ENCODE measurements around the gene CDH15.

The CDH15 gene

DNA sequence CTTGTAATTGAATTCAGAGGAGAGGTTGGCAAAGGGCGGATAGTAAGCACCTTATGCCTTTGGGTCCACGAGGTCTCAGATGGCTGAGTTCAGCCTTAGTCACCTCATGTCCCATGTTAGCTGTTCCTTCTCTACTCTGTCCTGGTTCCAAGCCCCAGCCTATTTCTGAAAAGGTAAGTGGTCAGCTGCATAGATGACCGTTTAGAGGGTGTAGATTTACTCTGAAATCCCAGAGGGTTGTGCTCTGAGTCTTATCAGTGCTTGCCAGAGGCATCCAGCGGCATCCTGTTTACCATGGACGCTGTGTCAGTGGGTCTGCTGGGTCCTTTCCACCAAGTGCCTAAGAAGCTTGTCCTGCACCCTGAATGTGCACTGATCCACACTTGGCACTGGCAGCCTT, 47.8 kb downstream of the CDH15 start:
- H3K4me1 ChIP-seq (ENCODE audit: control insufficient read depth, insufficient read depth, low read length), result peaks cover 18% of the 10 kb centered on the region
- H3K36me3 ChIP-seq (ENCODE audit: control insufficient read depth, insufficient read depth, low read length, severe bottlenecking), result peaks cover 34% of the 10 kb centered on the region
- H3K27me3 ChIP-seq (replicated peaks; ENCODE audit: control insufficient read depth, insufficient read depth, low read length), result no peaks in the 10 kb centered on the region
- no peak overlapping the region for H3K4me3 ChIP-seq (ENCODE audit: low read length)
- DNase-seq (ENCODE audit: low read depth), result no peak
- no peaks in the 10 kb centered on the region for H3K9me3 ChIP-seq (ENCODE audit: control insufficient read depth, low read length)
- peak overlapping the region; percentile 4 for H3K9ac ChIP-seq (ENCODE audit: low read length)

DNA sequence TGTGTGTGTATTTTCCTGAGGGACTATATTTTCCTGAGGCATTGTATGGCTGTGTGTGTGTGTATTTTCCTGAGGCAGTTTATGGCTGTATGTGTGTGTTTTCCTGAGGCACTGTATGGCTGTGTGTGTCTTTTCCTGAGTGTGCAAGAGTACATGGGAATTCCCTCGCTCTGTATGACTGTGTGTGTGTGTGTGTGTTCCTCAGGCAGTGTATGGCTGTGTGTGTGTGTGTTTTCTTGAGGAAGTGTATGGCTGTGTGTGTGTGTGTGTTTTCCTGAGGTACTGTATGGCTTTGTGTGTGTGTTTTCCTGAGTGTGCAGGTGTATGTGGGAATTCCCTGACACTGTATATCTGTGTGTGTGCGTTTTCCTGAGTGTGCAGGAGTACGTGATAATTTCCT, 50.1 kb downstream of the CDH15 start:
- no peaks in the 10 kb centered on the region for H3K27me3 ChIP-seq (replicated peaks; ENCODE audit: control insufficient read depth, insufficient read depth, low read length)
- peaks cover 3% of the 10 kb centered on the region for H3K9me3 ChIP-seq (ENCODE audit: control insufficient read depth, low read length)
- H3K9ac ChIP-seq (ENCODE audit: low read length), result no peak overlapping the region
- no peak for DNase-seq (ENCODE audit: low read depth)
- no peak overlapping the region for H3K4me3 ChIP-seq (ENCODE audit: low read length)
- H3K36me3 ChIP-seq (ENCODE audit: control insufficient read depth, insufficient read depth, low read length, severe bottlenecking), result peaks cover 56% of the 10 kb centered on the region
- peaks cover 11% of the 10 kb centered on the region for H3K4me1 ChIP-seq (ENCODE audit: control insufficient read depth, insufficient read depth, low read length)

DNA sequence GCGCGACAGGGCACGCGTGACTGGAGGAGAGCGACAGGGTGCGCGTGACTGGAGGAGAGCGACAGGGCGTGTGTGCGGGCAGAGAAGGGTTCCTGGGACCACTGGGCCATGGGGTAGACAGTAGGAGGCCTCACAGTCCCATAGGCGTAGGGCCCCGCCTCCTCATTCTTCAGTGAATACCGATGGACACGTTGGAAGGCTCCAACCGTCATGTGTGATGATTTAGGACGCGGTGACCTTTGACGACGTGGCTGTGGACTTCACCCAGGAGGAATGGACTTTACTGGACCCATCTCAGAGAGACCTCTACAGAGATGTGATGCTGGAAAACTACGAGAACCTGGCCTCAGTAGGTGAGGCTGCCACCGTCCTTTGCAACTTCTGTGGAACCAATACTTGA, 51.4 kb downstream of the CDH15 start:
- no peak overlapping the region for H3K9ac ChIP-seq (ENCODE audit: low read length)
- DNase-seq (ENCODE audit: low read depth), result no peak
- no peak overlapping the region for H3K4me3 ChIP-seq (ENCODE audit: low read length)
- H3K9me3 ChIP-seq (ENCODE audit: control insufficient read depth, low read length), result peaks cover 16% of the 10 kb centered on the region
- H3K27me3 ChIP-seq (replicated peaks; ENCODE audit: control insufficient read depth, insufficient read depth, low read length), result no peaks in the 10 kb centered on the region
- H3K4me1 ChIP-seq (ENCODE audit: control insufficient read depth, insufficient read depth, low read length), result peaks cover 8% of the 10 kb centered on the region
- peaks cover 69% of the 10 kb centered on the region for H3K36me3 ChIP-seq (ENCODE audit: control insufficient read depth, insufficient read depth, low read length, severe bottlenecking)

DNA sequence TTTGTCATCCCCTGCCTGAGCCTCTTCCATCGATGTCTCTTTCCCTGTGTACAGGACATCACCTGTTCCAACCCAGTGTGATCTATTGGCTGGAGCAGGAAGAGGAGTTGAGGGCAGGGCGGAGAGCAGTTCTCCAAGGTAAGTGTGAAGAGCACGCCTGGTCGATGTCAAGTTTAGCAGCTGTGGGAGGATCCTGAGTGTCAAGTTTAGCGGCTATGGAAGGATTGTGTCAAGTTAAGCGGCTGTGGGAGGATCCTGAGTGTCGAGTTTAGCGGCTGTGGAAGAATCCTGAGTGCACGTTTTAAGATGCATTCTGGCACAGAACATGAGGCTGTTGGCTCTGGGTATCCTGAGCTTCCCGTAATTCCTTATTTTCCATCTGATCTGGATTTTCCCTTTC, 53.1 kb downstream of the CDH15 start:
- Histone ChIP-seq H3K36me3 (ENCODE audit: control insufficient read depth, insufficient read depth, low read length, severe bottlenecking) (peaks cover 85% of the 10 kb centered on the region), H3K9ac (ENCODE audit: low read length) (no peak overlapping the region), H3K4me1 (ENCODE audit: control insufficient read depth, insufficient read depth, low read length) (no peaks in the 10 kb centered on the region), H3K27me3 (replicated peaks; ENCODE audit: control insufficient read depth, insufficient read depth, low read length) (no peaks in the 10 kb centered on the region), H3K4me3 (ENCODE audit: low read length) (no peak overlapping the region), H3K9me3 (ENCODE audit: control insufficient read depth, low read length) (peaks cover 31% of the 10 kb centered on the region)
- DNase-seq (ENCODE audit: low read depth), result no peak

DNA sequence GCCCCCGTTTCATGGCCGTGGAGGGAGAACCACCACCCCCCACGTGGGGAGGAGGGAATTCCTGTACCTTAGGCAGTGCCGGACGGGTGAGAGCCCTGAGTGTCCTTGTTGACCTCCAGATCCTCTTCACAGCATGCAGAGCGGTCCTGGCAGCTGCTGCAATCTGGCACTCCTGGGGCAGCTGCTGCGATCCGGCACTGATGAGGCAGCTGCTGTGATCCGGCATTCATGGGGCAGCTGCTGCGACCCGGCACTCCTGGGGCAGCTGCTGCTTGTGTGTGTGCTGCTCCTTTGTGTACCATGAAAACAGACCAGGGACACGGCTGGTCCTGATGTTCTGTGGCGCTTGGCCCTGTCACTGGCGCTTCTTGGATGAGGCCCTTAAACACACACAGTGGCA, 58.7 kb downstream of the CDH15 start:
- H3K4me3 ChIP-seq (ENCODE audit: low read length), result no peak overlapping the region
- H3K9me3 ChIP-seq (ENCODE audit: control insufficient read depth, low read length), result peaks cover 31% of the 10 kb centered on the region
- peaks cover 81% of the 10 kb centered on the region for H3K36me3 ChIP-seq (ENCODE audit: control insufficient read depth, insufficient read depth, low read length, severe bottlenecking)
- DNase-seq (ENCODE audit: low read depth), result no peak
- H3K27me3 ChIP-seq (replicated peaks; ENCODE audit: control insufficient read depth, insufficient read depth, low read length), result no peaks in the 10 kb centered on the region
- no peak overlapping the region for H3K9ac ChIP-seq (ENCODE audit: low read length)
- peaks cover 11% of the 10 kb centered on the region for H3K4me1 ChIP-seq (ENCODE audit: control insufficient read depth, insufficient read depth, low read length)

DNA sequence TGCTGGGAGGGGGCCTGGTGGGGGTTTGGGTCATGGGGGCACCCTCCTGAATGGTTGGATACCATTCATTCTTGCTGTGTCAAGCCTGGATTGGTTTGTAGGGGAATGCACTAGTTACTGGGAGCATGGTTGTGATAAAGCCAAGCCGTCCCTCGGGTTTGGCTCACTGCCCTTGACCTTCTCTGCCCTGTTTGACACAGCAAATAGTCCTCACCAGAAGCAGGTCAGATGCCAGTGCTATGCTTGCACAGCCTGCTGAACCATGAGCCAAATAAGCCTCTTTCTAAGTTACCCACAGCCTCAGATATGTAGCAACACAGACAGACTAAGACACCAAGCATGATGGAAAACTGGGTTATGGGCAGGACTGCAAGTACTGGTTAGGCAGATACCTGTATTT, 60.6 kb downstream of the CDH15 start:
- Histone ChIP-seq H3K9ac (ENCODE audit: low read length) (no peak overlapping the region), H3K27me3 (replicated peaks; ENCODE audit: control insufficient read depth, insufficient read depth, low read length) (no peaks in the 10 kb centered on the region), H3K4me1 (ENCODE audit: control insufficient read depth, insufficient read depth, low read length) (peaks cover 11% of the 10 kb centered on the region), H3K4me3 (ENCODE audit: low read length) (no peak overlapping the region), H3K36me3 (ENCODE audit: control insufficient read depth, insufficient read depth, low read length, severe bottlenecking) (peaks cover 62% of the 10 kb centered on the region), H3K9me3 (ENCODE audit: control insufficient read depth, low read length) (peaks cover 23% of the 10 kb centered on the region)
- no peak for DNase-seq (ENCODE audit: low read depth)

DNA sequence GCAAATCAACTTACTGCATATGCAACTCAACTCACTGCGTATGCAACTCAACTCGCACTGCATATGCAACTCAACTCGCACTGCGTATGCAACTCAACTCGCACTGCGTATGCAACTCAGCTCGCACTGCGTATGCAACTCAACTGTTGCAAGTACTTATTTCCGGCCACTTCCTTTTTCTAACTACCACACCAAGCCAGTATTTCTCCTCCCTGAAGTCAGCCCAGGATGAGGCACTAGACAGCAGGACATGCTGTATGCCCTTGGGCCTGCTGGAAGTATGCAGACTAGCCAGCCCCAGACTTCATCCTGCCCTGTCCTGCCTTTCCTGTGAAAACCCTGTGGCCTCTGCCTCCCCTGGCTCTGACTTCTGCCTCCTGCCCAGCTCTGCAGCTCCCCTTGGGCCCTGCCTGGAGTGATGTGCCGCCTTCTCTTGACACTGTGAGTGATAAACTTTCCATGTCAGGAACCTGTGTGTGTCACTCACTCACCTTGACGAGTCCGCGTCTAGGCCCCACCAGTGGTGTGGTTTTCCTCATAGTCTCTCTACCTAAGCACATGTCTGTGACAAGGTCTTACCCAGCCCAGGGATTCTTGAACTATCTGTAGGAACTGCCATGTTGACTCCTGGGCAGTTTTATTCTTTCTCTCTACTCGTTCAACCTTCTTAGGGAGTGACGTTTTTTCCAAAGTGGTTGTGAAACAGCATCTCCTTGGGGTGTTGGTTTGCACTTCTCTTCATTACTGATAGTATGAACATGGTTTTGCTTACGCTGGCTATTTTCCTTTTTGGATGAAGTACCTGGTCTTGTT, 62.3 kb downstream of the CDH15 start:
- no peak for DNase-seq (ENCODE audit: low read depth)
- no peak overlapping the region for H3K9ac ChIP-seq (ENCODE audit: low read length)
- H3K4me1 ChIP-seq (ENCODE audit: control insufficient read depth, insufficient read depth, low read length), result peaks cover 11% of the 10 kb centered on the region
- H3K9me3 ChIP-seq (ENCODE audit: control insufficient read depth, low read length), result peaks cover 5% of the 10 kb centered on the region
- peaks cover 45% of the 10 kb centered on the region for H3K36me3 ChIP-seq (ENCODE audit: control insufficient read depth, insufficient read depth, low read length, severe bottlenecking)
- no peak overlapping the region for H3K4me3 ChIP-seq (ENCODE audit: low read length)
- no peaks in the 10 kb centered on the region for H3K27me3 ChIP-seq (replicated peaks; ENCODE audit: control insufficient read depth, insufficient read depth, low read length)

DNA sequence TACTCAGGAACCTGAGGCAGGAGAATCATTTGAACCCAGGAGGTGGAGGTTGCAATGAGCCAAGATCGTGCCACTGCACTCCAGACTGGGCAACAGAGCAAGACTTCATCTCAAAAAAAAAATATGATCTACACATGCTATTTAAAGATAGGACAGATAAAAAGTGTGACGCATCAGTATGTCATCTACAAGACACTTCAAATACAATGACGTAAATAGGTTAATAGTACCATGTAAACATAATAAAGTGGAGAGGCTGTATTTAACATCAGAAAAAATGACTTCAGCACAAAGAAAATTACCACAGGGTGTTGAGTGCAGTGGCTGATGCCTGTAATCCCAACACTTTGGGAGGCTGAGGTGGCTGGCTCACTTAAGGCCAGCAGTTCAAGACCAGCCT, 66.2 kb downstream of the CDH15 start:
- no peak for DNase-seq (ENCODE audit: low read depth)
- no peak overlapping the region for H3K9ac ChIP-seq (ENCODE audit: low read length)

DNA sequence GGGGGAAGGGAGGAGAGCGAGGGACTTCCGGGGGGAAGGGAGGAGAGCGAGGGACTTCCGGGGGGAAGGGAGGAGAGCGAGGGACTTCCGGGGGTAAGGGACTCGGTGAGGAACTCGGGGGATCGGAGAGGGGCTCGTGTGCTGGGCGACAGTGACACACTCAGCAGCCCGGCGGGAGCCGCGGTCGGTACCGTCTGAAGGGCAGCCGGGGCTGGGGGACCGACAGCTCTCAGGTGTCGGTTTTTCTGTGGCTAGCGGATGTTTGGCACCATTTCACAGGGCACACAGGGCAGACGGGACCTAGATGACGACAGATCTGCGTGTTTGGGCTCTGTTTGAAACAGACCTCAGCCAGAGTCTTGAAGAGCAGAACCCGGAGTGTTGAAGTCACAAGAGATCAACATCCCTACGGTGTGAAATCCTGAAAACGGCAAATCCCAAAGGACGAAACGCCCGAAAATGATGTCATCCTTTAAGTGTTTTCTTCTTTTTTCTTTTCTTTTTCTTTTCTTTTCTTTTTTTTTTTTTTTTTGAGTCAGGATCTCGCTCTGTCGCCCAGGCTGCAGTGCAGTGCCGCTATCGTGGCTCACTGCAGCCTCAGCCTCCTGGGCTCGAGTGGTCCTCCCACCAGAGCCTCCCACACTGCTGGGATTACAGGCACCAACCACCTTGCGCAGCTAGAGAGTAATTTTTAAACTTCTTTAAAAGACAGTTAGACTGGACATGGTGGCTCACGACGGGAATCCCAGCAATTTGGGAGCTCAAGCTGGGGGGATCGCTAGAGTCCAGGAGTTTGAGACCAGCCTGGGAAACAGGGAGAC, 69.8 kb downstream of the CDH15 start:
- no peaks in the 10 kb centered on the region for H3K9me3 ChIP-seq (ENCODE audit: control insufficient read depth, low read length)
- H3K36me3 ChIP-seq (ENCODE audit: control insufficient read depth, insufficient read depth, low read length, severe bottlenecking), result no peaks in the 10 kb centered on the region
- DNase-seq (ENCODE audit: low read depth), result peak; percentile 87
- no peaks in the 10 kb centered on the region for H3K27me3 ChIP-seq (replicated peaks; ENCODE audit: control insufficient read depth, insufficient read depth, low read length)
- H3K9ac ChIP-seq (ENCODE audit: low read length), result peak overlapping the region; percentile 96
- peaks cover 8% of the 10 kb centered on the region for H3K4me1 ChIP-seq (ENCODE audit: control insufficient read depth, insufficient read depth, low read length)
- H3K4me3 ChIP-seq (ENCODE audit: low read length), result peak overlapping the region; percentile 89

More for the DNA sequence above, 66.2 kb downstream of the CDH15 start:
- Histone ChIP-seq H3K4me1 (ENCODE audit: control insufficient read depth, insufficient read depth, low read length) (peaks cover under 1% of the 10 kb centered on the region), H3K9me3 (ENCODE audit: control insufficient read depth, low read length) (no peaks in the 10 kb centered on the region), H3K36me3 (ENCODE audit: control insufficient read depth, insufficient read depth, low read length, severe bottlenecking) (peaks cover 15% of the 10 kb centered on the region), H3K4me3 (ENCODE audit: low read length) (no peak overlapping the region), H3K27me3 (replicated peaks; ENCODE audit: control insufficient read depth, insufficient read depth, low read length) (no peaks in the 10 kb centered on the region)

DNA sequence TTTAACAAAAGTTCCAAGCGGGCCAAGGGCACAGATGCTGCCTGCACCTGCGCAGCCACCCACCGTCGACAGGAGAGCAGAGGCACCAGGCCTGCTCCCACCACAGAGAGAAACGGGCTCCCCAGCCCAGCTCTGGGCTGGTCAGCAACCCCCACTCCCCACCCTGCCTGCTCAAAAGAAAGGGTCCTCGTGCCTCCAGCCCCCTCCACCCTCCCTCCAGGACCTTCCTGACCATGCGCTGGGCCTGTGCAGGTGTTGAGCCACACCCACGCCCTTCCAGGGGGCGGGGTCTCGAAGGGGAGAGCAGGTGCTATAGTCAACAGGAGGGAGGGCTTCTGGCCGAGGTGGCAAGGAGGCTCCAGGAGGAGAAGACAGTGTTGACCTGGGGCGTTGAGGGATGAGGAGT, 71.2 kb downstream of the CDH15 start:
- H3K4me3 ChIP-seq (ENCODE audit: low read length), result no peak overlapping the region
- no peaks in the 10 kb centered on the region for H3K27me3 ChIP-seq (replicated peaks; ENCODE audit: control insufficient read depth, insufficient read depth, low read length)
- no peaks in the 10 kb centered on the region for H3K9me3 ChIP-seq (ENCODE audit: control insufficient read depth, low read length)
- DNase-seq (ENCODE audit: low read depth), result no peak
- H3K9ac ChIP-seq (ENCODE audit: low read length), result no peak overlapping the region
- peaks cover 13% of the 10 kb centered on the region for H3K4me1 ChIP-seq (ENCODE audit: control insufficient read depth, insufficient read depth, low read length)
- no peaks in the 10 kb centered on the region for H3K36me3 ChIP-seq (ENCODE audit: control insufficient read depth, insufficient read depth, low read length, severe bottlenecking)

DNA sequence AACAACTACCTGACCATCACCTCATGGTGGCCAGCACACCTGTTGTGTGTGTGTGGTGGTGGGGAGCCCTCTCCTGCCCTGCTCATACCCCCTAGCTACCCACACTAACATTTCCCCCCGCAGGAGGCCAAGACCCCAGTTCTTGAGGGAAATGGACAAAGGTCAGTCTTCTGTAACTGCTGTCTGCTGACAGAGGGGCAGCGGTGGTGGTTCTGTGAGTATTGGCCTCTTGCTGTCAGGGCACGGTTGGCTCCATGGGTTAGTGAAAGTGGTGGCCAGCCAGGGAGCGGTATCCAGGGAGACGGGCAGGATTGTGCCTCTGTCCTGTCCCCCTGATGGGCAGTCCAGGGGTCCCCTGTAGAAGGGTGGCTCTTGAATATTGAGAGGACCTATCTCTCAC, 72.1 kb downstream of the CDH15 start:
- Histone ChIP-seq H3K9me3 (ENCODE audit: control insufficient read depth, low read length) (no peaks in the 10 kb centered on the region), H3K36me3 (ENCODE audit: control insufficient read depth, insufficient read depth, low read length, severe bottlenecking) (no peaks in the 10 kb centered on the region)

More for the DNA sequence above, 72.1 kb downstream of the CDH15 start:
- Histone ChIP-seq H3K9ac (ENCODE audit: low read length) (no peak overlapping the region), H3K4me1 (ENCODE audit: control insufficient read depth, insufficient read depth, low read length) (peaks cover 13% of the 10 kb centered on the region), H3K27me3 (replicated peaks; ENCODE audit: control insufficient read depth, insufficient read depth, low read length) (no peaks in the 10 kb centered on the region), H3K4me3 (ENCODE audit: low read length) (no peak overlapping the region)
- DNase-seq (ENCODE audit: low read depth), result no peak
